ENCODE results near the gene ANKRD40.

Gene ANKRD40

GRCh38 chr17:50663812-50664374, 43.8 kb downstream of the ANKRD40 start:
- Histone ChIP-seq H3K36me3 (ENCODE audit: low read length) (no peaks in the 10 kb centered on the region), H3K9me2 (replicated peaks; ENCODE audit: insufficient read depth, low read length) (no peaks in the 10 kb centered on the region), H3F3A (ENCODE audit: insufficient read depth) (no peaks in the 10 kb centered on the region), H3K9ac (ENCODE audit: low read length) (no peak overlapping the region), H3K27ac (ENCODE audit: low read depth, low read length) (no peak overlapping the region), H2AFZ (ENCODE audit: low read depth, low read length, severe bottlenecking) (no peak overlapping the region), H3K79me2 (ENCODE audit: insufficient read depth, low read length) (no peaks in the 10 kb centered on the region), H3K27me3 (ENCODE audit: low read length) (no peaks in the 10 kb centered on the region), H3K9me3 (ENCODE audit: insufficient read depth, low read length) (no peaks in the 10 kb centered on the region), H3K4me3 (ENCODE audit: insufficient read depth, low read length, poor library complexity, severe bottlenecking) (no peak overlapping the region), H3K4me2 (ENCODE audit: low read depth, low read length, poor library complexity, severe bottlenecking) (no peak overlapping the region), H4K20me1 (ENCODE audit: low read depth, low read length) (no peaks in the 10 kb centered on the region)
- no peak for TF ChIP-seq CTCF (IDR thresholded peaks at IDR 0.05; ENCODE audit: insufficient read depth, low read length, poor library complexity, severe bottlenecking)
- TF ChIP-seq EZH2phosphoT487 (conservative IDR thresholded peaks at IDR 0.05; ENCODE audit: low read length): no peak

DNA sequence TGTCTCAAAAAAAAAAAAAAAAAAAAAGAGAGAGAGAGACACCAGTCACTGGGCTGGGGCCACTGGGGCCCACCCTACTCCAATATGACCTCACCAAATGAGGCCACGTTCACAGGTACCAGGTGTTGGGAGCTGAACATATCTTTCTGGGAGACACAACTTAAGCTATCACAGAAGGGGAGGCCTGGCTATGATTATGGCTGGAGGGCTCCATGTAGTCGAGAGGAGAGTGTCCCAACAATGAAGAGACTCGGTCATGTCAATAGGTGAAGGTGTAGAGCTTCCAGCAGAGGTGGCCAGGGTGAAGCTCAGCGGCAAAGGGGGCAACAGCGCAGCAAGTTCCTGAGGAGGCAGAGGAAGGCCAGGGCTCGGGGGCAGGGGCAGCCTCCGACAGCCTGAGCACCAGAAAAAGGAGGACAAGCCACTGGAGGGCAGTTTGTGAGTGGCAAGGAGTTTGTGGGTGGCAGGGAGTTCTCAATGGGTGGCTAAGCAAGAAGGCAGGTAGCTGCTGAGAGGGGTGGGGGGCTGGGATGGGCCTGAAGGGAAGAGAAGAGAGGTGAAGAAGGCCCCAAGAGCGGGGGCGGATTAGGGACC, 45.0 kb downstream of the ANKRD40 start:
- H2AFZ ChIP-seq (ENCODE audit: low read depth, low read length, severe bottlenecking): no peak overlapping the region
- H3K4me2 ChIP-seq (ENCODE audit: low read depth, low read length, poor library complexity, severe bottlenecking): no peak overlapping the region

GRCh38 chr17:50661795-50662391, 45.8 kb downstream of the ANKRD40 start:
- no peak overlapping the region for H3K9ac ChIP-seq (ENCODE audit: low read length)
- H3K4me2 ChIP-seq (ENCODE audit: low read depth, low read length, poor library complexity, severe bottlenecking): no peak overlapping the region
- H3K36me3 ChIP-seq (ENCODE audit: low read length): no peaks in the 10 kb centered on the region
- no peak overlapping the region for H3K4me3 ChIP-seq (ENCODE audit: insufficient read depth, low read length, poor library complexity, severe bottlenecking)
- no peaks in the 10 kb centered on the region for H3K9me2 ChIP-seq (replicated peaks; ENCODE audit: insufficient read depth, low read length)
- no peak overlapping the region for H2AFZ ChIP-seq (ENCODE audit: low read depth, low read length, severe bottlenecking)
- TF ChIP-seq CTCF (IDR thresholded peaks at IDR 0.05; ENCODE audit: insufficient read depth, low read length, poor library complexity, severe bottlenecking) (no peak), EZH2phosphoT487 (conservative IDR thresholded peaks at IDR 0.05; ENCODE audit: low read length) (no peak)
- no peaks in the 10 kb centered on the region for H3K27me3 ChIP-seq (ENCODE audit: low read length)
- no peaks in the 10 kb centered on the region for H3K9me3 ChIP-seq (ENCODE audit: insufficient read depth, low read length)
- H3K27ac ChIP-seq (ENCODE audit: low read depth, low read length): no peak overlapping the region
- H3K79me2 ChIP-seq (ENCODE audit: insufficient read depth, low read length): no peaks in the 10 kb centered on the region
- no peaks in the 10 kb centered on the region for H3F3A ChIP-seq (ENCODE audit: insufficient read depth)
- H4K20me1 ChIP-seq (ENCODE audit: low read depth, low read length): no peaks in the 10 kb centered on the region

More for the DNA sequence above, 45.0 kb downstream of the ANKRD40 start:
- H3K9me3 ChIP-seq (ENCODE audit: insufficient read depth, low read length): no peaks in the 10 kb centered on the region
- no peak overlapping the region for H3K4me3 ChIP-seq (ENCODE audit: insufficient read depth, low read length, poor library complexity, severe bottlenecking)
- H3K79me2 ChIP-seq (ENCODE audit: insufficient read depth, low read length): no peaks in the 10 kb centered on the region
- H3K27ac ChIP-seq (ENCODE audit: low read depth, low read length): no peak overlapping the region
- no peak for TF ChIP-seq CTCF (IDR thresholded peaks at IDR 0.05; ENCODE audit: insufficient read depth, low read length, poor library complexity, severe bottlenecking)
- TF ChIP-seq EZH2phosphoT487 (conservative IDR thresholded peaks at IDR 0.05; ENCODE audit: low read length): no peak
- no peaks in the 10 kb centered on the region for H3K27me3 ChIP-seq (ENCODE audit: low read length)
- H3F3A ChIP-seq (ENCODE audit: insufficient read depth): no peaks in the 10 kb centered on the region
- no peaks in the 10 kb centered on the region for H3K36me3 ChIP-seq (ENCODE audit: low read length)
- no peaks in the 10 kb centered on the region for H3K9me2 ChIP-seq (replicated peaks; ENCODE audit: insufficient read depth, low read length)
- H4K20me1 ChIP-seq (ENCODE audit: low read depth, low read length): no peaks in the 10 kb centered on the region
- no peak overlapping the region for H3K9ac ChIP-seq (ENCODE audit: low read length)

Measured in SU-DHL-6 (cell line).